RWPE1 (cell line): Measurements from ENCODE around the gene ADAMTSL3.

Source experiments
- CTCF ChIA-PET: fragments of 350-600 bp; sonication (Branson Sonifier 250); formaldehyde crosslinking; extraction: SDS; loops from one replicate; lab custom pipeline; 2021; lab: Yijun Ruan, JAX
- POLR2A ChIA-PET: fragments of 400-600 bp; formaldehyde crosslinking; extraction: SDS; loops from one replicate; lab custom pipeline; 2020; ENCODE audit warnings: antibody characterized with exemption; ENCODE audit not compliant: low non-redundant PET; lab: Yijun Ruan, JAX
- DNase-seq: peaks from one replicate; pipeline ENCODE4 v3.0.0; 2012; ENCODE audit warnings: low spot score
- H3K27ac ChIP-seq: fragments of 450-650 bp; 2 replicates; pipeline ENCODE4 v1.5.1; 2017
- TF ChIP-seq, protein P1 (sequence below): fragments of 450-650 bp; conservative IDR thresholded peaks from 2 replicates; pipeline ENCODE4 v1.5.1; 2017; ENCODE audit warnings: low read depth, mild to moderate bottlenecking

Gene ADAMTSL3

DNA sequence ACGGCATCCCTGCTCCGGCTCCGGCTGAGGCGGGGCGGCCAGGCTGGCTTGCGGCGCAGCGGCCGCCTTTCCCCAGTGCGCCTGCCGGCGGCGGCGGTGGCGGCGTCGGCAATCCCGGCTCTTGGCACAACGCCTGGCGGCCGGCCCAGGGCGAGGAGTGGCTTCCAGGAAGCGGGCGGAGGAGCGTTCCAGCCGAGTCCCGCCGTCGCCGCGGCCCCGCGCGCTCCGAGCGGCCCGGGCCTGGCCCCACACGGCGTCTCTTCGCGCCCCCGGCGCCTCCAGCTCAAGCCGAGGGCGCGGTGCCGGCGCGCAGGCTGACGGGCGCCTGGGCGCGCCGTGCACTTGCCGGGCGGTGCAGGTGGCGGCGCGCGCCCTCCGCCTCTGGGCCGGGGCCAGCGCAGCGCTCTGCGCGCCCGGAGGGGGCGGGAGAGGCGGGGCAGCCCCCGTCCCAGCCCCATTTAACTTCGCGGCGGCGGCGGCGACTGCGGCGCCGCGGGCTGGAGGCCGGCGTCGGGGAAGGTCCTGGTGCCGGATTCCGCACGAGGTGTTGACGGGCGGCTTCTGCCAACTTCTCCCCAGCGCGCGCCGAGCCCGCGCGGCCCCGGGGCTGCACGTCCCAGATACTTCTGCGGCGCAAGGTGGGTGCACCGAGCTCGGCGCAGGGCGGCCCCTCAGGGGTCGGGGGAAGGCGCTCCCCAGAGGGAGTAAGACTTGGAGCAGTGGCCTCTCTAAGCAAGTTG, at the start of gene ADAMTSL3:
TSS of gene ADAMTSL3 (plus strand) at position 485 of the 740 bp plus-strand sequence. CDS start 1,639 bp downstream, outside the sequence.
- peak within 1 kb of the TSS; percentile 62 for H3K27ac ChIP-seq
- TF ChIP-seq, protein P1, sequence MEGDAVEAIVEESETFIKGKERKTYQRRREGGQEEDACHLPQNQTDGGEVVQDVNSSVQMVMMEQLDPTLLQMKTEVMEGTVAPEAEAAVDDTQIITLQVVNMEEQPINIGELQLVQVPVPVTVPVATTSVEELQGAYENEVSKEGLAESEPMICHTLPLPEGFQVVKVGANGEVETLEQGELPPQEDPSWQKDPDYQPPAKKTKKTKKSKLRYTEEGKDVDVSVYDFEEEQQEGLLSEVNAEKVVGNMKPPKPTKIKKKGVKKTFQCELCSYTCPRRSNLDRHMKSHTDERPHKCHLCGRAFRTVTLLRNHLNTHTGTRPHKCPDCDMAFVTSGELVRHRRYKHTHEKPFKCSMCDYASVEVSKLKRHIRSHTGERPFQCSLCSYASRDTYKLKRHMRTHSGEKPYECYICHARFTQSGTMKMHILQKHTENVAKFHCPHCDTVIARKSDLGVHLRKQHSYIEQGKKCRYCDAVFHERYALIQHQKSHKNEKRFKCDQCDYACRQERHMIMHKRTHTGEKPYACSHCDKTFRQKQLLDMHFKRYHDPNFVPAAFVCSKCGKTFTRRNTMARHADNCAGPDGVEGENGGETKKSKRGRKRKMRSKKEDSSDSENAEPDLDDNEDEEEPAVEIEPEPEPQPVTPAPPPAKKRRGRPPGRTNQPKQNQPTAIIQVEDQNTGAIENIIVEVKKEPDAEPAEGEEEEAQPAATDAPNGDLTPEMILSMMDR = peak; percentile 28; the same call in 1 of the 2 replicates
- peak; percentile 76 for DNase-seq
- CTCF ChIA-PET = no interaction called here
- POLR2A ChIA-PET = no interaction called here

DNA sequence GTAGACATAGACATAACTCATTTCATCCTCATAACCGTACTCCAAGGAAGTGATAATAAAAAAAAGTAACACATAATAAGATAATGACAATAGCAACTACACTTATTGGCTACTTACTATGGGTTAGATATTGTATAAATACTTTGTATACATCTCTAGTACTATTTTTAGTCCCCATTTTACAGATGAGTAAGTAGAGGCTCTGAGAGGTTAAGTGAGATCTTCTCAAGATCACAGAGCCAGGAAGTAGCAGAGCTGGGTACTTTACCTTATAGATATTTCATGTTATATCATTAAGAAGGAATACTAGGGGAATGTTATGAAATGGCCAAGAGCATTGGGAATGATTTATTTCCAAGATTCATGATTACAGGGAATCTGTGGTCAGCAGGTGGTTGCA, 49.4 kb upstream of the ADAMTSL3 start:
- TF ChIP-seq, protein P1 = no peak
- ChIA-PET CTCF (interaction anchor here (0.6 kb wide), 1 partner anchor 462 kb away, joined by 3 read pairs; no protein-coding TSS in a partner anchor), POLR2A (no interaction called here)
- DNase-seq = no peak
- H3K27ac ChIP-seq = no peak overlapping the region

DNA sequence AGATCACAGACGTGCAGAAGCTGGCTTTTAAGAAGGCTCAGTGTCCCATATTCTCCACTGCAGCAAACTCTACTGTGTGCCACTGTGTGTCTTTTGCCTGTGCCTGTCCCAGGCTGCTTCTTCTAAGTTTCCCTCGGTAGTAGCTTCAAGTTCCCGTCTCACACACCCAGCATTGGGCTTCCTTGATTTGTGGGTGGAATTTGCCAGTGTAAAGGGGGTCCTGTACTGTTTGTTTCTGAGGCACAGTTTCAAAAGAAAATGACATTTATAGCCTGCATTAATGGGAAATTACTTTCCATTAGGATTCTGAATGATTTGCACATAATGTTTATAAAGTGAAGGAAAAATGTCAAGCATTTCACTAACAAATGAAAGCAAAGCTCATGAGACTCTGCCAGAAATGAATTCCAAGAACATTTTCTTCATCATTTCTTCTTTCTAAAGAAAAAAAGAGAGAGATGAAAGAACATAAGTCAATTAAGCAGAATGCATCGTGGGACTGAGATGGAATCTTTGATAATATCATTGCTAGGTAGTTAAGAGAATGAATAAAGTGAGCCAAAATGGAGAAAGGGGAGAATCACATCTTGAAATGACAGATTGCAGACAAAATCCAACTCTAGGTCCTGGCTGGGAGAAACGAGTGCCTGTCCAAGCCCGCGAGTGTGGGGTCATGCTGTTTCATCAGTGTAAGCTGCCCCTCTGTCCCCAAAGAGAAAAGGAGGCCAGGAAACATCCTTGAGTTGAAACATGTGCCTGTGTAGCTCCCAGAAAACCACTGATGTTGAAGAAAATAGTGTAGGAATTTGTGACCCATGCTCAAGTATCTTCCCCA, 48.6 kb upstream of the ADAMTSL3 start:
- no peak overlapping the region for H3K27ac ChIP-seq
- ChIA-PET CTCF (interaction anchor here (0.7 kb wide), 1 partner anchor 20 kb away, joined by 3 read pairs; no protein-coding TSS in a partner anchor), POLR2A (no interaction called here)
- DNase-seq = no peak
- TF ChIP-seq, protein P1 = no peak

DNA sequence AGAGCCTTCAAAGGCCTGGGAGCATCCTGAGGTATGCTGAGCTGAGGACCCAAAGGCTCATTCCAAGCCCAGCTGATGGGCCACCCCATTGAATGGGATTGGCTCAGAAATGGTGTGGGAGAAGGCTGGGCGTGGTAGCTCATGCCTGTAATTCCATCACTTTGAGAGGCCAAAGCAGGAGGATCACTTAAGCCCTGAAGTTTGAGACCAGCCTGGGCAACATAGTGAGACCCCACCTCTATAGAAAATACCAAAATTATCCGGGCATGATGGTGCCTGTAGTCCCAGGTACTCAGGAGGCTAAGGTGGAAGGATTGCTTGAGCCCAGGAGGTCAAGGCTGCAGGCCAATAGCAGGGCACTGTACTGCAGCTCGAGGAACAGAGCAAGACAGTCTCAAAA, 43.8 kb upstream of the ADAMTSL3 start:
- DNase-seq = no peak
- CTCF ChIA-PET = interaction anchor here (0.6 kb wide), 1 partner anchor 18 kb away, joined by 3 read pairs; no protein-coding TSS in a partner anchor
- POLR2A ChIA-PET = no interaction called here

DNA sequence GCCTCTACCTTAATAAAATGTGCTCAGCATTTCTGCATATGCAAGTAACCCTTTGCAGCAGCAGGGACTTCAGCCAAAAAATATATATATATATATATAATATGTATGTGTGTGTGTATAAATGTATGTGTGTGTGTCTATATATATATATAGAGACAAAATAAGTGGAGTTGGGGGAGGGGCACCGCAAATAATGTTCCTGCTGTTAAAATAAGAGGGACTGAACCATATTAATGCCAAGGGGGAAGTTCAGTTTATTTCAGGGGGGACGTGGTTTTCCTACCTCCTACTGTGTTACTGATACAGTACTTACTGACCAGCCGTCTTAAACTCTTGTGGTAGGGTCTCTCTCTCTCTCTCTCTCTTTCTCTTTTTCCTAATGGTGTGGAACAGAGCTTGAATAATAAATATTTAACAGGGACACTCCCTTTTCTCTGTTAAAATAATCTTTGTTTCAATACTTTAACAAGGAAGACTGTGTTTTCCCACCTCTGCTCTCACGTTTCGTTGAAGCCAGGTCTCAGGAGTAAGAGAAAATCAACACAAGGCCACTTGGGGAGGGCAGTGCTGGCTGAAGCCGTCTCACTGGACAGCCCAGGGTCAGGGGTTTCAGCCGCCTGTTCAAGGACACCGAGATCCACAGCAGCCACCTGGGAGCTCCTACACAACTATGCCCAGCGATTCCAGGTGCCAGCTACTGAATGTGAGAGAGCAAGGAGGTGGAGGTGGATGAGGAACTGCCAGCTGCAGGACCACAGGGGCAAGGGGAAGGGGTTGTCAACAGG, 42.8 kb upstream of the ADAMTSL3 start:
- DNase-seq = no peak
- ChIA-PET POLR2A (no interaction called here), CTCF (no interaction called here)
- TF ChIP-seq, protein P1 = no peak
- no peak overlapping the region for H3K27ac ChIP-seq

More for the DNA sequence above, 43.8 kb upstream of the ADAMTSL3 start:
- TF ChIP-seq, protein P1 = no peak
- no peak overlapping the region for H3K27ac ChIP-seq
